HG02763 (cell line): ENCODE results near the gene RIMBP3B.
A peak's percentile ranks its signal among the peaks of the same experiment; 100 is the strongest.
"Not testable (repeated sequence)": the region's sequence is repeated elsewhere in the genome, so short reads cannot be mapped to it uniquely, and the experiment has no call there.

Source experiments
- ATAC-seq: cut with Tn5 transposase; IDR thresholded peaks from one replicate; pipeline ENCODE4 v1.9.1; 2021; ENCODE audit warnings: mild to moderate bottlenecking, moderate library complexity; ENCODE audit not compliant: unreplicated experiment

The RIMBP3B gene

GRCh38 chr22:21417227-21417746 lies 33.7 kb downstream of the RIMBP3B start, which contains the start of gene HIC2:
Gene HIC2, plus strand, starts transcription at chr22:21417371. Its CDS starts 25,461 bp downstream, at chr22:21442832.
- peak; percentile 71 for ATAC-seq

- peak; percentile 12 for ATAC-seq
Measured at GRCh38 chr22:21417853-21418252, 34.3 kb downstream of the RIMBP3B start.

GRCh38 chr22:21418974-21419638 lies 35.6 kb downstream of the RIMBP3B start:
- not testable (repeated sequence) for ATAC-seq

- not testable (repeated sequence) for ATAC-seq
Measured at GRCh38 chr22:21420180-21420763, 36.7 kb downstream of the RIMBP3B start.

- ATAC-seq = not testable (repeated sequence)
Measured at GRCh38 chr22:21424084-21424709, 40.6 kb downstream of the RIMBP3B start.

- not testable (repeated sequence) for ATAC-seq
Measured at GRCh38 chr22:21434378-21435233, 51.1 kb downstream of the RIMBP3B start.

GRCh38 chr22:21435998-21436810 lies 52.7 kb downstream of the RIMBP3B start:
- not testable (repeated sequence) for ATAC-seq

GRCh38 chr22:21438013-21438412 lies 54.5 kb downstream of the RIMBP3B start:
- ATAC-seq = not testable (repeated sequence)
